H9 (cell line): ENCODE data around the gene TYK2. TPM values are rescaled to one million over a fixed set of nuclear protein-coding genes. Genes with fewer than 3 reads are reported as not detected.

ENCODE experiments used
- DNase-seq: peaks from one replicate; pipeline ENCODE4 v3.0.0-alpha.2; 2017
- H2AFZ ChIP-seq: one replicate; pipeline ENCODE4 v1.6.1; 2013; ENCODE audit warnings: mild to moderate bottlenecking, low read length, control low read depth, moderate library complexity
- H2AK5ac ChIP-seq: 2 replicates; pipeline ENCODE4 v1.6.1; 2013; ENCODE audit warnings: low read length, control low read depth, mixed read lengths; ENCODE audit not compliant: insufficient read length
- H2BK120ac ChIP-seq: one replicate; pipeline ENCODE4 v1.6.1; 2013; ENCODE audit warnings: low read depth, mild to moderate bottlenecking, low read length, control low read depth, inconsistent platforms; ENCODE audit not compliant: poor library complexity, severe bottlenecking
- H2BK12ac ChIP-seq: 2 replicates; pipeline ENCODE4 v1.6.1; 2013; ENCODE audit warnings: low read length, control low read depth, mixed read lengths, low read depth; ENCODE audit not compliant: insufficient read length
- H2BK15ac ChIP-seq: 2 replicates; pipeline ENCODE4 v1.6.1; 2013; ENCODE audit warnings: low read depth, low read length, control low read depth
- H2BK20ac ChIP-seq: one replicate; pipeline ENCODE4 v1.6.1; 2013; ENCODE audit warnings: low read depth, mild to moderate bottlenecking, low read length, control low read depth, inconsistent platforms; ENCODE audit not compliant: poor library complexity, severe bottlenecking
- H2BK5ac ChIP-seq: 2 replicates; pipeline ENCODE4 v1.6.1; 2013; ENCODE audit warnings: low read length, control low read depth, mixed read lengths; ENCODE audit not compliant: insufficient read length
- H3K14ac ChIP-seq: 2 replicates; pipeline ENCODE4 v1.6.1; 2013; ENCODE audit warnings: low read length, control low read depth; ENCODE audit not compliant: insufficient read depth
- H3K18ac ChIP-seq: 2 replicates; pipeline ENCODE4 v1.6.1; 2013; ENCODE audit warnings: low read depth, mild to moderate bottlenecking, mixed read lengths, low read length, control low read depth; ENCODE audit not compliant: insufficient read length
- H3K23ac ChIP-seq: 2 replicates; pipeline ENCODE4 v1.6.1; 2013; ENCODE audit warnings: low read length, control low read depth, mixed read lengths, low read depth; ENCODE audit not compliant: insufficient read length
- H3K23me2 ChIP-seq: 2 replicates; pipeline ENCODE4 v1.6.1; 2013; ENCODE audit warnings: low read depth, mild to moderate bottlenecking, mixed read lengths, low read length, control low read depth; ENCODE audit not compliant: insufficient read length, poor library complexity, severe bottlenecking
- H3K27ac ChIP-seq: 2 replicates; pipeline ENCODE4 v1.5.1; 2013; ENCODE audit warnings: low read length, control low read depth, mixed read lengths, low read depth; ENCODE audit not compliant: insufficient read length
- H3K27me3 ChIP-seq: 2 replicates; pipeline ENCODE4 v1.6.1; 2013; ENCODE audit warnings: low read length, control low read depth, inconsistent platforms; ENCODE audit not compliant: insufficient read depth
- H3K4ac ChIP-seq: 2 replicates; pipeline ENCODE4 v1.6.1; 2013; ENCODE audit warnings: low read depth, mild to moderate bottlenecking, control low read depth, inconsistent platforms, low read length, moderate library complexity
- H3K4me1 ChIP-seq: 2 replicates; pipeline ENCODE4 v1.6.1; 2013; ENCODE audit warnings: low read length, control low read depth, inconsistent platforms; ENCODE audit not compliant: insufficient read depth
- H3K4me2 ChIP-seq: 2 replicates; pipeline ENCODE4 v1.6.1; 2013; ENCODE audit warnings: low read length, control low read depth, mixed read lengths; ENCODE audit not compliant: insufficient read length, insufficient read depth
- H3K56ac ChIP-seq: 2 replicates; pipeline ENCODE4 v1.6.1; 2013; ENCODE audit warnings: low read depth, mild to moderate bottlenecking, mixed read lengths, low read length, control low read depth; ENCODE audit not compliant: insufficient read length
- H3K79me1 ChIP-seq: 2 replicates; pipeline ENCODE4 v1.6.1; 2013; ENCODE audit warnings: low read depth, mild to moderate bottlenecking, moderate library complexity, low read length, control low read depth, inconsistent platforms; ENCODE audit not compliant: insufficient read depth, poor library complexity, severe bottlenecking
- H3K79me2 ChIP-seq: 2 replicates; pipeline ENCODE4 v1.6.1; 2013; ENCODE audit warnings: low read length, control low read depth, inconsistent platforms; ENCODE audit not compliant: insufficient read depth
- H3K9ac ChIP-seq: 2 replicates; pipeline ENCODE4 v1.6.1; 2013; ENCODE audit warnings: low read length, control low read depth, mixed read lengths; ENCODE audit not compliant: insufficient read length; ENCODE audit errors: extremely low read depth
- H3K9me3 ChIP-seq: one replicate; pipeline ENCODE4 v1.6.1; 2013; ENCODE audit warnings: low read depth, low read length, inconsistent platforms; ENCODE audit not compliant: control insufficient read depth
- H3T11ph ChIP-seq: one replicate; pipeline ENCODE4 v1.6.1; 2013; ENCODE audit warnings: mild to moderate bottlenecking, low read length, control low read depth, inconsistent platforms
- H4K20me1 ChIP-seq: one replicate; pipeline ENCODE4 v1.6.1; 2013; ENCODE audit not compliant: control insufficient read depth, insufficient read length, insufficient read depth
- H4K5ac ChIP-seq: 2 replicates; pipeline ENCODE4 v1.6.1; 2013; ENCODE audit warnings: low read depth, mild to moderate bottlenecking, mixed read lengths, low read length, control low read depth; ENCODE audit not compliant: insufficient read length
- H4K8ac ChIP-seq: replicated peaks from 2 replicates; pipeline ENCODE4 v1.6.1; 2013; ENCODE audit warnings: low read length, control low read depth, mixed read lengths, low read depth; ENCODE audit not compliant: insufficient read length
- H4K91ac ChIP-seq: 2 replicates; pipeline ENCODE4 v1.6.1; 2013; ENCODE audit warnings: low read depth, mild to moderate bottlenecking, moderate library complexity, mixed read lengths, low read length, control low read depth; ENCODE audit not compliant: insufficient read length
- H3K27ac Mint-ChIP-seq, 3 experiments: 2 replicates in 2 of 3; 3 replicates in 1 of 3; pipeline ENCODE4 v1.8.0; 2020 to 2021; ENCODE audit warnings: mixed read lengths in 3 of 3, mild to moderate bottlenecking in 1 of 3, moderate library complexity in 1 of 3
- H3K27me3 Mint-ChIP-seq: 2 replicates; pipeline ENCODE4 v1.8.0; 2021; ENCODE audit warnings: low read depth, mild to moderate bottlenecking, moderate library complexity, mixed read lengths
- H3K36me3 Mint-ChIP-seq, 3 experiments: 2 replicates in 2 of 3; 3 replicates in 1 of 3; pipeline ENCODE4 v1.8.0; 2020 to 2021; ENCODE audit warnings: low read depth in 3 of 3, mixed read lengths in 3 of 3; ENCODE audit not compliant: insufficient read depth in 1 of 3
- H3K4me1 Mint-ChIP-seq, 2 experiments: 2 replicates each; pipeline ENCODE4 v1.8.0; 2020; ENCODE audit warnings: mixed read lengths in 2 of 2
- H3K4me3 Mint-ChIP-seq, 2 experiments: 2 replicates in 1 of 2; 3 replicates in 1 of 2; pipeline ENCODE4 v1.8.0; 2020 to 2021; ENCODE audit warnings: mild to moderate bottlenecking in 2 of 2, mixed read lengths in 2 of 2, moderate library complexity in 1 of 2
- H3K9me3 Mint-ChIP-seq, 2 experiments: 2 replicates in 1 of 2; 3 replicates in 1 of 2; pipeline ENCODE4 v1.8.0; 2020; ENCODE audit warnings: mild to moderate bottlenecking in 2 of 2, mixed read lengths in 2 of 2, moderate library complexity in 1 of 2
- WGBS: extraction: QIAGEN DNeasy Blood & Tissue Kit; methylation state at CpG from one replicate; pipeline ENCODE4 v1.1.7; 2013; ENCODE audit warnings: missing lambda C conversion rate, low lambda C conversion rate, mixed read lengths; ENCODE audit not compliant: insufficient read length; ENCODE audit errors: extremely low coverage; 5-methylcytosine and 5-hydroxymethylcytosine counted together
- total RNA-seq: library from RNA; stranded (reverse); gene quantifications from 2 replicates; pipeline ENCODE4 v1.2.1, GENCODE V29; 2021
- TF ChIP-seq, protein P1 (sequence below): fragments of 200-600 bp; sonication (generic); conservative IDR thresholded peaks from 3 replicates; pipeline ENCODE4 v1.8.0; 2021; ENCODE audit warnings: antibody characterized with exemption, mild to moderate bottlenecking

TYK2 gene
- total RNA-seq, 1 experiment from 2014 or later: 61.4 TPM

DNA sequence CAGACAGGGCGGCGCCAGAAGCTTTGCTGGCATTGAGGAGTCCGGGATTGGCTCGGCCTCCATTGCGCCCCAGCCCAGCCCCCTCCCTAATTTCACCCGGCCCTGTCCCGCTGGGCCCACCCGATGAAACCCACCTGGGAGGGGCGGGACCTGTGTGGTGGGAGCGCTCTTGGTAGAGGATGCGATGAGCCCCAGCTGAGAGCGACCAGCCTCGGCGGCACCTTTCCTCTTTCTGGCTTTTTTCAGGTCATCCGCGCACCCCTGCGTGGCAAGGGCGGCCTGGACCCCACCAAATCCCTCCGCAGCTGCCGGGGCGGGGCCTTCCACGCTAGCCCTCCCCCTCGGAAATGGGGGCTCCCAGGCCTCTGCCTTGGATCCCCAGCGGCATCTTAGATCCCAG, 70.9 kb downstream of the TYK2 start, which contains the start of gene ZGLP1:
Gene ZGLP1 (minus strand): TSS at position 393 of the 400 bp plus-strand sequence.
- no peak within 1 kb of the TSS for H3K18ac ChIP-seq
- Mint-ChIP-seq H3K36me3 (peaks cover 0 to 16% (median 9%) of the 10 kb centered on the region in 3 experiments; a peak in 4 of 7 replicates), H3K4me1 (peaks cover 1 to 5% of the 10 kb centered on the region in 2 experiments; a peak in 1 of 4 replicates), H3K27me3 (no peaks in the 10 kb centered on the region), H3K4me3 (no peak within 1 kb of the TSS; a peak in 1 of 5 replicates), H3K9me3 (no peaks in the 10 kb centered on the region), H3K27ac (no peak within 1 kb of the TSS; a peak in 1 of 7 replicates)
- no peak within 1 kb of the TSS for H3K56ac ChIP-seq
- H3K14ac ChIP-seq: no peak within 1 kb of the TSS
- H3K23ac ChIP-seq: no peak within 1 kb of the TSS
- no peaks in the 10 kb centered on the region for H3K4me1 ChIP-seq
- H3K9ac ChIP-seq: no peak within 1 kb of the TSS
- H2BK5ac ChIP-seq: no peak within 1 kb of the TSS
- H4K20me1 ChIP-seq: no peaks in the 10 kb centered on the region
- H2BK20ac ChIP-seq: no peak within 1 kb of the TSS
- H3T11ph ChIP-seq: no peak within 1 kb of the TSS
- no peak within 1 kb of the TSS for H2BK15ac ChIP-seq
- no peaks in the 10 kb centered on the region for H3K79me1 ChIP-seq
- H2AK5ac ChIP-seq: no peak within 1 kb of the TSS
- no peaks in the 10 kb centered on the region for H3K27me3 ChIP-seq
- DNase-seq: no peak
- no peak within 1 kb of the TSS for H3K4ac ChIP-seq
- TF ChIP-seq, protein P1, sequence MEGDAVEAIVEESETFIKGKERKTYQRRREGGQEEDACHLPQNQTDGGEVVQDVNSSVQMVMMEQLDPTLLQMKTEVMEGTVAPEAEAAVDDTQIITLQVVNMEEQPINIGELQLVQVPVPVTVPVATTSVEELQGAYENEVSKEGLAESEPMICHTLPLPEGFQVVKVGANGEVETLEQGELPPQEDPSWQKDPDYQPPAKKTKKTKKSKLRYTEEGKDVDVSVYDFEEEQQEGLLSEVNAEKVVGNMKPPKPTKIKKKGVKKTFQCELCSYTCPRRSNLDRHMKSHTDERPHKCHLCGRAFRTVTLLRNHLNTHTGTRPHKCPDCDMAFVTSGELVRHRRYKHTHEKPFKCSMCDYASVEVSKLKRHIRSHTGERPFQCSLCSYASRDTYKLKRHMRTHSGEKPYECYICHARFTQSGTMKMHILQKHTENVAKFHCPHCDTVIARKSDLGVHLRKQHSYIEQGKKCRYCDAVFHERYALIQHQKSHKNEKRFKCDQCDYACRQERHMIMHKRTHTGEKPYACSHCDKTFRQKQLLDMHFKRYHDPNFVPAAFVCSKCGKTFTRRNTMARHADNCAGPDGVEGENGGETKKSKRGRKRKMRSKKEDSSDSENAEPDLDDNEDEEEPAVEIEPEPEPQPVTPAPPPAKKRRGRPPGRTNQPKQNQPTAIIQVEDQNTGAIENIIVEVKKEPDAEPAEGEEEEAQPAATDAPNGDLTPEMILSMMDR: no peak
- H3K23me2 ChIP-seq: no peaks in the 10 kb centered on the region
- H3K4me2 ChIP-seq: no peak within 1 kb of the TSS
- no peak within 1 kb of the TSS for H2AFZ ChIP-seq
- no peak within 1 kb of the TSS for H2BK120ac ChIP-seq
- no peak within 1 kb of the TSS for H2BK12ac ChIP-seq
- H3K27ac ChIP-seq: no peak within 1 kb of the TSS
- no peak within 1 kb of the TSS for H4K8ac ChIP-seq
- WGBS: no CpG with 5 or more reads among the region's 24 CpGs
- H4K91ac ChIP-seq: no peak within 1 kb of the TSS
- H3K79me2 ChIP-seq: no peaks in the 10 kb centered on the region
- H3K9me3 ChIP-seq: no peaks in the 10 kb centered on the region
- no peak within 1 kb of the TSS for H4K5ac ChIP-seq
